GM18951 (cell line): ENCODE data around the gene TRIO.

Experiments
- POLR2A ChIP-seq: IDR thresholded peaks from 4 replicates; pipeline ENCODE4 v1.6.1; 2011; ENCODE audit warnings: mild to moderate bottlenecking; ENCODE audit not compliant: insufficient read length, insufficient read depth; ENCODE audit errors: extremely low read depth
- in situ Hi-C: fragments of 300-500 bp; cut with MboI; formaldehyde crosslinking; loops from one replicate; pipeline ENCODE4 v1.12.0; 2022; ENCODE audit warnings: low sequenced_read_pairs, mixed read lengths, inconsistent platforms; ENCODE audit not compliant: unreplicated experiment

TRIO gene

GRCh38 chr5:14209222-14209822 lies 66.2 kb downstream of the TRIO start:
- no peak for TF ChIP-seq POLR2A

GRCh38 chr5:14209836-14210235 lies 66.7 kb downstream of the TRIO start:
- in situ Hi-C loops, result no loop called here
- TF ChIP-seq POLR2A, result no peak

More at GRCh38 chr5:14209222-14209822, 66.2 kb downstream of the TRIO start:
- in situ Hi-C loops, result no loop called here

- in situ Hi-C loops, result no loop called here
- no peak for TF ChIP-seq POLR2A
Observed at GRCh38 chr5:14210729-14211128, 67.6 kb downstream of the TRIO start.

DNA sequence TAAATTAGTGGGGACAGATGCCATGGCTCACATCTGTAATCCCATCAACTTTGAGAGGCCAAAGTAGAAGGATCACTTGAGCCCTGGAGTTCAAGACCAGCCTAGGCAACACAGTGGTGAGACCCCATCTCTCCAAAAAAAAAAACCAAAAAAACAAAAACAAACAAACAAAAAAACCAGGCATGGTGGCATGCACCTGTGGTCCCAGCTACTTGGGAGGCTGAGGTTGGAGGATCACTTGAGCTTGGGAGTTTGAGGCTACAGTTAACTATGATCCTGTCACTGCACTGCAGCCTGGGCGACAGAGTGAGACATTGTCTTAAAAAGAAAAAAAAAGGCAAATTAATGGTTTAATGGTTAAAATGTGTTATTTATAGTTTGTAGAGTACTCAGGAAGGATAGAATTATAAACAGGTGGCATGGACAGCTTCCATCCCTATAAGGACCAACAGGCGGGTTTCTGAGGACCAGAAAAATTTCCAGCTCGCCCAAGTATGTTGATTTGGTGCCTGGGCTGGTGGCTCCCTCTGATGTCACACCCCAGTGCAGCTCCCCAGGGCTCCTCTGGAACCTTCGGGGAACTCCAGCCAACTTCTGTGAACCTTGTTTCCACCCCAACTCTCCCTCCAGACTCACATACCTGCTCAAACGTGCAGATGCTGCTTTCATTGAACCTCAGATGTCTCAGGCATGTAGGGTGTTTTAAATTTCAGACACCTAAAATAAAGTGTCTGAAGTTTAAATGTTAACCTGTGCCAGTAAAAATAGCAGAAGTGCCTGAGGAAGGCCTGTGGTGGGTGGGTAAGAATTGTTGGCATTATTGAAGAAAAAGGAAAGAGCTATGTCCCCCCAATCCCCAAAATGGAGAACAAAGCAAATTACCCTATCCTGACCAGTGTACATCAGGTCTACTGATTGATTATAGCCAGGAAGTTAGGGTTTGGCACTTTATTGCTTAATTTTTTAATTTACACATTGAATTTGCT lies 69.0 kb downstream of the TRIO start:
- in situ Hi-C loops, result no loop called here
- TF ChIP-seq POLR2A, result peak; percentile 13

DNA sequence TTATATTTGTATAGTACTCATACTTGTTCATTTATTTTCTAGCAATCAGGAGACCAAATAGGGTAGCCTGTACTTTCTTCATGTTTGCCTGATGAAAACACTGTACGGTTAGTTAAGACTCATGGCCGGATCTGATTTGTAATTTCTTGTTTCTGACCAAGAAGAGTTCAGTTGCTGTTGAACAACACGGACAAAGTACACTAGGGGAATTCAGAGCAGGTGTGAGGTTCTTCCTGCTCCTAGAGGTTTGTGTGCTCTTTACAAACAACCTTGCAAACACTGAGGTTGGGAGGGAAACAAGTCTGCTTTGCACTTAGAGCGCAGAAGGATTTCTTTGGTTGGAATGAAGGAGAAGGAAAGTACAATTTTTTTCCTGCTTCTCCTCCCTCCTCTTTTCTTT lies 69.7 kb downstream of the TRIO start:
- in situ Hi-C loops, result no loop called here

DNA sequence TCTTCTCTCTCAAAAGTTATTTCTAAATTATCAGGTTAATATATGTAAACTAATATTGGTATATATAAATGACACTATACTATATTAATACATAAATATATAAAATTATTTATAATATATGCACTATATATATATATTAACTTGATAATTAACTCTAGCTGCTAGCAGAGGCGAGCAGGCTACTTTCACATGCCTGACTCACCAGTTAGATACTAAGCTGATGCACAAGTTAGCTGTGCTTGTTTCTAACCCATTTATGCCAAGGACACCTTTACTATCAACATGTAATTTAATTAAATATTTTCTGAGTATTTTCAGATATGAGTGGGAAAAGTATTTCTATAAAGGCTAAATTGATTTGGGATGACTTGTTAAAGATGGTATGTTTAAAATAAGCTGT lies 70.1 kb downstream of the TRIO start:
- in situ Hi-C loops, result no loop called here
- no peak for TF ChIP-seq POLR2A

More for the DNA sequence above, 69.7 kb downstream of the TRIO start:
- peak; percentile 35 for TF ChIP-seq POLR2A

DNA sequence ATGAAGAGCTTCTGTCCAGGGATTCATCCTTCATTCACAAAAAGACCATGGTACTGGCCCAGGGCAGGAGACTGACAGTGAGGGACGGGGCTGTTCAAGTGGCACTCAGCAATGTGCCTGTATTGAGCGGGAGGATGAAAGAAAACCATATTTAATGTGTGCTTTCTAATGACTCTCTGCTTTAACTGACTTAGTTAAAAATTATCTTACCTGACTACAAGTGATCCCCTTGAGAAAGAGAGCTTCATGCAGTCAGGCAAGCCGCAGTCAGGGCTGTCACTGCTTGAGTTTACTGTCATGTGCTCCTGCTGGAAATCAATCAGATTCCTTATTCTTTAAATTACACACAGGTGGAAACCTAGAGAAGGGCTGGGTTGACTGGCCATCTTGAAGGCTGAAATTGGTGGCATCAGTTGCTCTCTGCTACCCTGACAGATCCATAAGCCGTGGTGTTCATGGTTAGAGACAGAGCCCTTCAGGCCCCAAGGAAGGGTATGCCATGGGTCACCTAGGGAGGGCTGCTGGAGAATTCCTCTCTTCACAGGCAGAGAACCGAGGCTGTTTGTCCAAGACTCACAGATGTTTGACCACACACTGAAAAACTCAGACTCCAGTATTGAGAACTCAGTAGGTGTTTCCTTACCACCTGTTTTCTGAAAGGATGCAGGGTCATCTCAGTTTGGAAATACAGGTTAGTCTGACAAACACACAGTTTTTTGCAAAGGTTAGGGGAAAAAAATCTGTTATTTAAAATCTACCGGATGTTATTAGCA lies 70.9 kb downstream of the TRIO start:
- in situ Hi-C loops, result no loop called here
- TF ChIP-seq POLR2A, result peak; percentile 53

GRCh38 chr5:14215901-14216300 lies 72.8 kb downstream of the TRIO start:
- no peak for TF ChIP-seq POLR2A
- in situ Hi-C loops, result no loop called here

- no peak for TF ChIP-seq POLR2A
- in situ Hi-C loops, result no loop called here
Observed at GRCh38 chr5:14216372-14216771, 73.2 kb downstream of the TRIO start.

DNA sequence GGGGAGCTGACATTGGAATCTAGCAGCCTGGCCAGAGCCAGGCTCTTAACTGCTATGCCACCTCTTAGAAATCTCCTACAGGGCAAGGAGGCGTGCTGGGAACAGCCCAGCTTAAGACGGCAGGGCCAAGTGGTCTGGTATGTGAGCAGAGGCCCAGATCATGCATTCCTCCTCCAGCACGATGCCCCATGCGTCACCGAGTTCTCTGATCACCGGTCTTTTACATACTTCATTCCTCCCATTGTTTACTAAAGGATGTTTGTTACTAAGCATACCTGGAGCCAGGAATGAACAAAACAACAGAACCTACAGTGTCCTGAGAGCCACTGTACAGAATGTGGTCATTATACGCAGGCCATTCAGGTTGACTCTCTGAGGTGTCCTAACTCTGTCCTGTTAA lies 73.8 kb downstream of the TRIO start:
- no peak for TF ChIP-seq POLR2A
- in situ Hi-C loops, result no loop called here

GRCh38 chr5:14217587-14217986 lies 74.4 kb downstream of the TRIO start:
- no peak for TF ChIP-seq POLR2A
- in situ Hi-C loops, result no loop called here

GRCh38 chr5:14218011-14218410 lies 74.9 kb downstream of the TRIO start:
- no peak for TF ChIP-seq POLR2A
- in situ Hi-C loops, result no loop called here

GRCh38 chr5:14218480-14218879 lies 75.3 kb downstream of the TRIO start:
- TF ChIP-seq POLR2A, result no peak
- in situ Hi-C loops, result no loop called here

DNA sequence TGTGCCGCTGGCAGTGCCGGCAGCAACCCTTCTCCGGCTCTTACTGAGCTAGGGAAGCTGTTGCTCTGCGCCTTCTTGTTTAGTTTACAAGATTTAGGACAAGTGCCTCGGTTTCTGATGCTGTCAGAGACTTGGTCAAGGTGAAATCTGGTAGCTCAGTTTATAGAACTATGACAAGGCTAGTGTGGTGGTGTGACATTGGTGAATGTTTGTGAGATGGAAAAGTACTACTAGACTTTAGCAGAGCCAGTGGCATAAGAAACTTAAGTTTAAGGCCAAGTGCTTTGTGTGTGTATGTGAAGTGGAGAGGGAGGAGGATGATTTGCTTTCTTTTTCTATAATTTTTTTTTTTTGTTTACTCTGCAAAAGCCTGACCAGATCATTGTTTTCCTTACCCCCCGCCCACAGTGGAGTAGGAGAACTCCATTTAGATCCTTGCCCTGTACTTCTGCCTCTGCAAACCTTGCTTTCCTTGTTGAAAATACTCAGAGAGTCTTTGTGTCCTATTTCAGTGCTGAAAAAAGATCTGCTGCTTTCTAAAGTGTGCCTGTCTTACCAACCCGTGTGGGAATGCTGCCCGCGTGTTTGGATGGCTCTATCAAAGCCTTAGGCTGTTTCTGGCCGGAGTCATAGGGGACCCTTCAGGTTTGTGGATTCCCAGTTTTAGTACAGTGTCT lies 75.9 kb downstream of the TRIO start:
- TF ChIP-seq POLR2A, result no peak
- in situ Hi-C loops, result no loop called here
